WTC11 (cell line): ENCODE data around the gene RNF222.

ENCODE experiments used
- ATF6 ChIP-seq: sonication (generic); formaldehyde crosslinking; IDR thresholded peaks from 2 replicates; pipeline ENCODE4 v1.8.1; 2023; ENCODE audit warnings: mild to moderate bottlenecking, missing genetic modification reagents
- CTCF ChIP-seq: fragments of 200-600 bp; IDR thresholded peaks from 2 replicates; pipeline ENCODE4 v1.8.0; 2022; ENCODE audit warnings: antibody characterized with exemption
- FOXP4 ChIP-seq: sonication (generic); formaldehyde crosslinking; IDR thresholded peaks from 2 replicates; pipeline ENCODE4 v1.8.0; 2022; ENCODE audit warnings: mild to moderate bottlenecking, missing genetic modification reagents
- MAX ChIP-seq: sonication (generic); formaldehyde crosslinking; IDR thresholded peaks from 2 replicates; pipeline ENCODE4 v1.8.0; 2022; ENCODE audit warnings: mild to moderate bottlenecking, missing genetic modification reagents
- MLX ChIP-seq: sonication (generic); formaldehyde crosslinking; IDR thresholded peaks from 2 replicates; pipeline ENCODE4 v1.8.1; 2023; ENCODE audit warnings: mild to moderate bottlenecking, missing genetic modification reagents, moderate library complexity
- NR3C1 ChIP-seq: sonication (generic); formaldehyde crosslinking; conservative IDR thresholded peaks from 2 replicates; pipeline ENCODE4 v1.8.1; 2023; ENCODE audit warnings: low read depth, mild to moderate bottlenecking, missing genetic modification reagents
- RELA ChIP-seq: sonication (generic); formaldehyde crosslinking; IDR thresholded peaks from 2 replicates; pipeline ENCODE4 v1.8.1; 2022; ENCODE audit warnings: missing genetic modification reagents, mild to moderate bottlenecking, borderline replicate concordance
- SP1 ChIP-seq: sonication (generic); formaldehyde crosslinking; conservative IDR thresholded peaks from 2 replicates; pipeline ENCODE4 v1.8.1; 2022; ENCODE audit warnings: missing genetic modification reagents
- TP53 ChIP-seq: sonication (generic); formaldehyde crosslinking; IDR thresholded peaks from 2 replicates; pipeline ENCODE4 v1.8.1; 2023; ENCODE audit warnings: mild to moderate bottlenecking, missing genetic modification reagents
- ZNF219 ChIP-seq: sonication (generic); formaldehyde crosslinking; IDR thresholded peaks from 2 replicates; pipeline ENCODE4 v1.8.0; 2023; ENCODE audit warnings: missing genetic modification reagents, mild to moderate bottlenecking, borderline replicate concordance
- ZNF425 ChIP-seq: fragments of 250-450 bp; sonication (Bioruptor Pico); conservative IDR thresholded peaks from 2 replicates; pipeline ENCODE4 v1.9.0; 2021; ENCODE audit warnings: mild to moderate bottlenecking

GRCh38 chr17:8426094-8426720, 28.6 kb upstream of the RNF222 start:
- TF ChIP-seq CTCF (no peak), RELA (no peak), ZNF425 (CRISPR knock-in tag) (no peak), ZNF219 (no peak), MAX (no peak), ATF6 (no peak), FOXP4 (CRISPR knock-in tag) (no peak), NR3C1 (CRISPR knock-in tag) (no peak), SP1 (CRISPR knock-in tag) (no peak), TP53 (CRISPR knock-in tag) (no peak), MLX (CRISPR knock-in tag) (no peak)
